Keratinocyte (primary cell): Measurements from ENCODE around the gene CDHR3. TPM values are rescaled to one million over a fixed set of nuclear protein-coding genes. Genes with fewer than 3 reads are reported as not detected.

Experiments used
- DNase-seq: peaks from one replicate; pipeline ENCODE4 v3.0.0-alpha.2; 2011; ENCODE audit warnings: low read depth, missing footprints, low spot score
- FAIRE-seq: peaks from 2 replicates; lab custom pipeline; 2011; peaks lifted over from hg19 to GRCh38; lab: Jason Lieb, UNC
- H2AFZ ChIP-seq: 2 replicates; pipeline ENCODE4 v1.6.0; 2012; ENCODE audit warnings: low read length, control low read depth, inconsistent platforms; ENCODE audit not compliant: control insufficient read depth
- H3K27ac ChIP-seq: 2 replicates; pipeline ENCODE4 v1.5.1; 2011; ENCODE audit warnings: low read length; ENCODE audit not compliant: control insufficient read depth, insufficient read depth
- H3K27me3 ChIP-seq: 3 replicates; pipeline ENCODE4 v1.6.0; 2011; ENCODE audit warnings: low read length; ENCODE audit not compliant: control insufficient read depth, insufficient read depth; ENCODE audit errors: extremely low read depth
- H3K36me3 ChIP-seq, 2 experiments: 2 replicates in 1 of 2; 3 replicates in 1 of 2; pipeline ENCODE4 v1.5.1; 2011; ENCODE audit warnings: low read length in 2 of 2, mild to moderate bottlenecking in 1 of 2; ENCODE audit not compliant: control insufficient read depth in 2 of 2, insufficient read depth in 2 of 2; ENCODE audit errors: extremely low read depth in 1 of 2
- H3K4me1 ChIP-seq: 3 replicates; pipeline ENCODE4 v1.5.1; 2011; ENCODE audit warnings: low read length; ENCODE audit not compliant: control insufficient read depth, insufficient read depth; ENCODE audit errors: extremely low read depth
- H3K4me2 ChIP-seq: 3 replicates; pipeline ENCODE4 v1.6.0; 2011; ENCODE audit warnings: low read depth, low read length; ENCODE audit not compliant: control insufficient read depth, insufficient read depth; ENCODE audit errors: extremely low read depth
- H3K4me3 ChIP-seq, 3 experiments: fragments of 200-600 bp in 1 of 3; sonication (generic) in 1 of 3; 2 replicates in 2 of 3; 3 replicates in 1 of 3; pipeline ENCODE4 v1.5.1; 2011 to 2016; ENCODE audit warnings: low read length in 3 of 3, mild to moderate bottlenecking in 3 of 3, control low read depth in 2 of 3, inconsistent platforms in 1 of 3, low read depth in 1 of 3, mixed read lengths in 1 of 3, mixed run types in 1 of 3, moderate library complexity in 1 of 3; ENCODE audit not compliant: control insufficient read depth in 2 of 3, insufficient read depth in 2 of 3; ENCODE audit errors: extremely low read depth in 1 of 3
- H3K79me2 ChIP-seq: 2 replicates; pipeline ENCODE4 v1.6.0; 2012; ENCODE audit warnings: low read length; ENCODE audit not compliant: control insufficient read depth, insufficient read depth
- H3K9ac ChIP-seq: 3 replicates; pipeline ENCODE4 v1.6.0; 2011; ENCODE audit warnings: low read length; ENCODE audit not compliant: control insufficient read depth, insufficient read depth; ENCODE audit errors: extremely low read depth
- H3K9me1 ChIP-seq: 3 replicates; pipeline ENCODE4 v1.6.0; 2011; ENCODE audit warnings: low read length; ENCODE audit not compliant: control insufficient read depth, insufficient read depth; ENCODE audit errors: extremely low read depth
- H3K9me3 ChIP-seq: 2 replicates; pipeline ENCODE4 v1.5.1; 2012; ENCODE audit warnings: low read depth, low read length; ENCODE audit not compliant: control insufficient read depth
- H4K20me1 ChIP-seq: 3 replicates; pipeline ENCODE4 v1.6.0; 2011; ENCODE audit warnings: low read length; ENCODE audit not compliant: control insufficient read depth, insufficient read depth; ENCODE audit errors: extremely low read depth
- CTCF ChIP-seq, 3 experiments: IDR thresholded peaks in 1 of 3; conservative IDR thresholded peaks in 1 of 3; optimal IDR thresholded peaks in 1 of 3; 2 replicates in 2 of 3; 3 replicates in 1 of 3; pipeline versions ENCODE3 to v1.5.1; 2011; ENCODE audit warnings: low read length in 3 of 3, mild to moderate bottlenecking in 3 of 3, moderate library complexity in 2 of 3, control low read depth in 1 of 3, inconsistent platforms in 1 of 3; ENCODE audit not compliant: insufficient read depth in 2 of 3; ENCODE audit errors: extremely low read depth in 1 of 3
- EZH2 ChIP-seq: IDR thresholded peaks from one replicate; pipeline ENCODE4 v1.6.1; 2012; ENCODE audit warnings: inconsistent platforms, mild to moderate bottlenecking, low read length, moderate library complexity
- dilution Hi-C: fragments of 300-500 bp; cut with MboI; formaldehyde crosslinking; loops from one replicate; pipeline ENCODE4 v1.7.0; 2020; ENCODE audit warnings: low sequenced_read_pairs; ENCODE audit not compliant: extremely low pct_ligation_motif_present
- polyA plus RNA-seq, 5 experiments: library from polyadenylated mRNA; depleted of rRNA in 3 of 5; stranded (reverse) in 3 of 5; stranded (forward) in 1 of 5; unstranded in 1 of 5; fragments of >200 nt; gene quantifications; 1 replicate in 1 of 5; 2 replicates in 3 of 5; 3 replicates in 1 of 5; pipeline versions ENCODE4 v1.2.1 to v1.2.3, GENCODE V29; 2011 to 2012; ENCODE audit warnings: missing spikeins in 2 of 5, low read depth in 1 of 5, low replicate concordance in 1 of 5

CDHR3 gene
- polyA plus RNA-seq, 1 donor (not counting 4 experiments of a cell fraction or from before 2014, with no cell fraction given) = 1.2 TPM

- Histone ChIP-seq H3K9me1 (no peaks in the 10 kb centered on the region), H3K4me3 (no peak overlapping the region), H3K36me3 (no peaks in the 10 kb centered on the region), H3K9ac (no peak overlapping the region), H3K4me1 (no peaks in the 10 kb centered on the region), H3K4me2 (no peak overlapping the region), H3K27ac (no peak overlapping the region), H3K79me2 (no peaks in the 10 kb centered on the region), H3K9me3 (no peaks in the 10 kb centered on the region), H3K27me3 (peaks cover 13% of the 10 kb centered on the region), H2AFZ (no peak overlapping the region), H4K20me1 (no peaks in the 10 kb centered on the region)
- dilution Hi-C loops = no loop called here
- FAIRE-seq = no peak
- DNase-seq = no peak
- TF ChIP-seq EZH2 = no peak
- TF ChIP-seq CTCF (optimal IDR thresholded peaks at IDR 0.05 in 1 of 3, IDR thresholded peaks at IDR 0.05 in 1 of 3, conservative IDR thresholded peaks at IDR 0.05 in 1 of 3; ENCODE audit: extremely low read depth in 1 of 3, insufficient read depth in 2 of 3, low read length in 3 of 3) = no peak
These were observed 68.4 kb downstream of the CDHR3 start for GRCh38 chr7:106031300-106032035.

- dilution Hi-C loops = no loop called here
- Histone ChIP-seq H2AFZ (no peak overlapping the region), H3K27ac (no peak overlapping the region), H3K36me3 (no peaks in the 10 kb centered on the region), H3K79me2 (no peaks in the 10 kb centered on the region), H3K4me2 (no peak overlapping the region), H3K9me1 (no peaks in the 10 kb centered on the region), H3K27me3 (peaks cover 13% of the 10 kb centered on the region), H3K4me1 (no peaks in the 10 kb centered on the region), H3K4me3 (no peak overlapping the region), H4K20me1 (no peaks in the 10 kb centered on the region), H3K9ac (no peak overlapping the region), H3K9me3 (no peaks in the 10 kb centered on the region)
- no peak for TF ChIP-seq CTCF (optimal IDR thresholded peaks at IDR 0.05 in 1 of 3, IDR thresholded peaks at IDR 0.05 in 1 of 3, conservative IDR thresholded peaks at IDR 0.05 in 1 of 3; ENCODE audit: extremely low read depth in 1 of 3, insufficient read depth in 2 of 3, low read length in 3 of 3)
- no peak for DNase-seq
- no peak for FAIRE-seq
These were observed 69.2 kb downstream of the CDHR3 start for GRCh38 chr7:106032295-106032694.
